OCI-LY3 (cell line): ENCODE results near the gene PKN2.
"Not testable (repeated sequence)": the region's sequence is repeated elsewhere in the genome, so short reads cannot be mapped to it uniquely, and the experiment has no call there.

Source experiments
- H2AFZ ChIP-seq: fragments of 200-600, 300-600 bp; shearing (Covaris generic); 2 replicates; pipeline ENCODE4 v1.6.0; 2014; ENCODE audit warnings: antibody characterized with exemption, low read depth, low read length
- H3K27ac ChIP-seq: fragments of 200-600, 300-600 bp; sonication (generic); 2 replicates; pipeline ENCODE4 v1.5.1; 2014; ENCODE audit warnings: mild to moderate bottlenecking, low read length, moderate library complexity, mixed read lengths
- H3K27me3 ChIP-seq: fragments of 200-600, 300-600 bp; sonication (generic); 2 replicates; pipeline ENCODE4 v1.6.1; 2014; ENCODE audit warnings: low read depth, low read length, mixed read lengths
- H3K36me3 ChIP-seq: fragments of 200-600, 300-600 bp; sonication (generic); replicated peaks from 2 replicates; pipeline ENCODE3; 2014; ENCODE audit warnings: low read depth, low read length, mixed read lengths
- H3K4me1 ChIP-seq: fragments of 300-600, 200-600 bp; sonication (generic); 2 replicates; pipeline ENCODE4 v1.6.1; 2014; ENCODE audit warnings: low read length, mixed read lengths
- H3K4me2 ChIP-seq: fragments of 200-600, 300-600 bp; sonication (generic); 2 replicates; pipeline ENCODE4 v1.6.1; 2014; ENCODE audit warnings: low read length, mixed read lengths
- H3K4me3 ChIP-seq: fragments of 300-600, 200-600 bp; sonication (generic); 2 replicates; pipeline ENCODE4 v1.5.1; 2014; ENCODE audit warnings: antibody characterized with exemption, mild to moderate bottlenecking, low read length, moderate library complexity
- H3K79me2 ChIP-seq: fragments of 300-600, 200-600 bp; shearing (Covaris generic); 2 replicates; pipeline ENCODE4 v1.6.1; 2014; ENCODE audit warnings: mild to moderate bottlenecking, low read length, mixed read lengths
- H3K9ac ChIP-seq: fragments of 300-600, 200-600 bp; shearing (Covaris generic); 2 replicates; pipeline ENCODE4 v1.6.0; 2014; ENCODE audit warnings: mild to moderate bottlenecking, low read length, moderate library complexity
- H3K9me3 ChIP-seq: fragments of 200-600, 300-600 bp; shearing (Covaris generic); 2 replicates; pipeline ENCODE4 v1.6.1; 2014; ENCODE audit warnings: low read length, mixed read lengths; ENCODE audit not compliant: insufficient read depth
- H4K20me1 ChIP-seq: fragments of 200-600, 300-600 bp; sonication (generic); 2 replicates; pipeline ENCODE4 v1.6.1; 2016; ENCODE audit warnings: low read length, mixed read lengths; ENCODE audit not compliant: insufficient read depth
- EZH2phosphoT487 ChIP-seq: fragments of 200-600 bp; shearing (Covaris generic); IDR thresholded peaks from 2 replicates; pipeline ENCODE4 v1.6.1; 2018; ENCODE audit warnings: antibody characterized with exemption, mixed run types, low read depth
- TF ChIP-seq, protein P1 (sequence below): fragments of 200-600, 300-600 bp; sonication (generic); IDR thresholded peaks from 2 replicates; pipeline ENCODE4 v1.5.1; 2014; ENCODE audit warnings: antibody characterized with exemption, low read length, low read depth

The PKN2 gene

DNA sequence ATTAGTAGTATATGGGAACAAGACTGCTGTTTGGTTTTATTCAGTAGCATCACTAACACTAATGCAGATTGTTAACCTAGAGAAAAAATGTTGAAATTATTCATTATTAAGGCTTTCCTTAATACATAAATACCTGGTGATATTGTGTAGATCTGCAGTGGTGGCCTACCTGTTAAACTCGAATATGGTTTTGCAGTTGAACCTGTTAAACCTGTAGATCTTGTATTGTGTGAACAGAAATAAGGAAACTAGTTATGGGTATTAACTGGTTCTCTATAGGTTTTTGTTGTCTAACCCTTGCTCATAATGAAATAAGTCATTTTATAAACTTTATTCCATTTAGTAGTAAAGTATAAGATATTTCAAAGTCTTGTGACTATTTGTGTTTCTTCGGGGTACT is 23.9 kb downstream of the PKN2 start:
- no peaks in the 10 kb centered on the region for H3K4me1 ChIP-seq
- H4K20me1 ChIP-seq, result no peaks in the 10 kb centered on the region
- no peak overlapping the region for H3K9ac ChIP-seq
- H3K27me3 ChIP-seq, result no peaks in the 10 kb centered on the region
- H2AFZ ChIP-seq, result no peak overlapping the region
- no peak overlapping the region for H3K27ac ChIP-seq
- no peak for TF ChIP-seq EZH2phosphoT487
- TF ChIP-seq, protein P1, sequence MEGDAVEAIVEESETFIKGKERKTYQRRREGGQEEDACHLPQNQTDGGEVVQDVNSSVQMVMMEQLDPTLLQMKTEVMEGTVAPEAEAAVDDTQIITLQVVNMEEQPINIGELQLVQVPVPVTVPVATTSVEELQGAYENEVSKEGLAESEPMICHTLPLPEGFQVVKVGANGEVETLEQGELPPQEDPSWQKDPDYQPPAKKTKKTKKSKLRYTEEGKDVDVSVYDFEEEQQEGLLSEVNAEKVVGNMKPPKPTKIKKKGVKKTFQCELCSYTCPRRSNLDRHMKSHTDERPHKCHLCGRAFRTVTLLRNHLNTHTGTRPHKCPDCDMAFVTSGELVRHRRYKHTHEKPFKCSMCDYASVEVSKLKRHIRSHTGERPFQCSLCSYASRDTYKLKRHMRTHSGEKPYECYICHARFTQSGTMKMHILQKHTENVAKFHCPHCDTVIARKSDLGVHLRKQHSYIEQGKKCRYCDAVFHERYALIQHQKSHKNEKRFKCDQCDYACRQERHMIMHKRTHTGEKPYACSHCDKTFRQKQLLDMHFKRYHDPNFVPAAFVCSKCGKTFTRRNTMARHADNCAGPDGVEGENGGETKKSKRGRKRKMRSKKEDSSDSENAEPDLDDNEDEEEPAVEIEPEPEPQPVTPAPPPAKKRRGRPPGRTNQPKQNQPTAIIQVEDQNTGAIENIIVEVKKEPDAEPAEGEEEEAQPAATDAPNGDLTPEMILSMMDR, result no peak
- H3K4me2 ChIP-seq, result no peak overlapping the region
- H3K4me3 ChIP-seq, result no peak overlapping the region
- peaks cover 16% of the 10 kb centered on the region for H3K79me2 ChIP-seq
- no peaks in the 10 kb centered on the region for H3K9me3 ChIP-seq
- no peaks in the 10 kb centered on the region for H3K36me3 ChIP-seq

DNA sequence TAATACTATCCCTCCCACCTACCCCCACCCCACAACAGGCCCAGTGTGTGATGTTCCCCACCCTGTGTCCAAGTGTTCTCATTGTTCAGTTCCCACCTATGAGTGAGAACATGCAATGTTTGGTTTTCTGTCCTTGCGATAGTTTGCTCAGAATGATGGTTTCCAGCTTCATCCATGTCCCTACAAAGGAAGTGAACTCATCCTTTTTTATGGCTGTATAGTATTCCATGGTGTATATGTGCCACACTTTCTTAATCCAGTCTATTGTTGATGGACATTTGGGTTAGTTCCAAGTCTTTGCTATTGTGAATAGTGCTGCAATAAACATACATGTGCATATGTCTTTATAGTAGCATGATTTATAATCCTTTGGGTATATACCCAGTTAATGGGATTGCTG is 28.8 kb downstream of the PKN2 start:
- H3K4me2 ChIP-seq, H2AFZ ChIP-seq, H3K9me3 ChIP-seq, H3K27me3 ChIP-seq, H3K36me3 ChIP-seq, H3K4me3 ChIP-seq, H3K27ac ChIP-seq, H3K9ac ChIP-seq, H3K4me1 ChIP-seq, H4K20me1 ChIP-seq, H3K79me2 ChIP-seq: not testable (repeated sequence)

DNA sequence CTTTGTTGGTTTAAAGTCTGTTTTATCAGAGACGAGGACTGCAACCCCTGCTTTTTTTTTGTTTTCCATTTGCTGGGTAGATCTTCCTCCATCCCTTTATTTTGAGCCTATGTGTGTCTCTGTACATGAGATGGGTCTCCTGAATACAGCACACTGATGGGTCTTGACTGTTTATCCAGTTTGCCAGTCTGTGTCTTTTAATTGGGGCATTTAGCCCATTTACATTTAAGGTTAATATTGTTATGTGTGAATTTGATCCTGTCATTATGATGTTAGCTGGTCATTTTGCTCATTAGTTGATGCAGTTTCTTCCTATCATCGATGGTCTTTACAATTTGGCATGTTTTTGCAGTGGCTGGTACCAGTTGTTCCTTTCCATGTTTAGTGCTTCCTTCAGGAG is 32.5 kb downstream of the PKN2 start:
- not testable (repeated sequence) for H3K27me3 ChIP-seq, H3K9me3 ChIP-seq, H3K27ac ChIP-seq, H3K4me1 ChIP-seq, H3K4me3 ChIP-seq, H2AFZ ChIP-seq, H3K4me2 ChIP-seq, H4K20me1 ChIP-seq, H3K9ac ChIP-seq, H3K36me3 ChIP-seq
- H3K79me2 ChIP-seq, result peaks cover 20% of the 10 kb centered on the region

DNA sequence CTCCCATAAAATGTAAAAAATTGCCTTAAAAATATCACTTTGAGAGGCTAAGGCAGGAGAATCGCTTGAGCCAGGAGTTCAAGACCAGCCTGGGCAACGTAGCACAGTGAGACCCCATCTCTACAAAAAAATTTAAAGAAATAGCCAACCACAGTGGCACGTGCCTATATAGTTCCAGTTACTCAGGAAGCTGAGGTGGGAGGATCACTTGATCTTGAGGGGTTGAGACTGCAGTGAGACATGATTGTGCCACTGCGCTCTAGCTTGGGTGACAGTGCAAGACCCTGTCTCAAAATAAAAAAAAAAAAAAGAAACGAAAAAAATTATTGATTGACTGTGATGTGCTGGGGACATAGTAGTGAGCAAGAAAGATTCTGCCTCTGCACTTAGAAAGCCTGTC is 38.4 kb downstream of the PKN2 start:
- H4K20me1 ChIP-seq, result 0 out of 2 replicates have a peak, but pooled peaks cover 4% of the 10 kb centered on the region
- peaks cover 3% of the 10 kb centered on the region; the same call in 1 of the 2 replicates for H3K4me1 ChIP-seq
- H3K9me3 ChIP-seq, result no peaks in the 10 kb centered on the region
- H3K27ac ChIP-seq, result no peak overlapping the region
- no peaks in the 10 kb centered on the region for H3K27me3 ChIP-seq
- H2AFZ ChIP-seq, result no peak overlapping the region
- H3K79me2 ChIP-seq, result peaks cover 23% of the 10 kb centered on the region
- H3K36me3 ChIP-seq, result no peaks in the 10 kb centered on the region
- TF ChIP-seq, protein P1, result no peak
- no peak overlapping the region for H3K4me2 ChIP-seq
- no peak overlapping the region for H3K4me3 ChIP-seq
- H3K9ac ChIP-seq, result no peak overlapping the region

DNA sequence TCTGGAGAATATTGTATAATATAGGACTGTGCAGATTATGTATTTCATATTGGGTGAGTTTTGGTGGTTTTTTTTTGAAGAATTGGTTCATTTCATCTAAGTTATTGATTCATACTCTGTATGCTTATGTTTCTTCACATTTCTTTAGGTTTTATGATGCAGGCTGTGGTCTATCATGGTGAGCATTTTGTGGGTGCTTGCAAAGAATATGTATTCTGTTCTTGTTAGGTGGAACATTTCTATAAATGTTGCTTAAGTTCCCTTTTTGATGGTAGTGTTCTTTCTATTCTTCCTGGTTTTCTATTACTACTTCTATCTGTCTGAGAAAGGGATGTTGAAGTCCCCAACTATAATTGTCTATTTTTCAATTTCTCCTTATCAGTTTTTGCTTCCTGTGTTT is 42.6 kb downstream of the PKN2 start:
- no peak overlapping the region for H2AFZ ChIP-seq
- no peaks in the 10 kb centered on the region for H3K9me3 ChIP-seq
- TF ChIP-seq, protein P1, result no peak
- no peak for TF ChIP-seq EZH2phosphoT487
- peaks cover 14% of the 10 kb centered on the region for H4K20me1 ChIP-seq
- H3K4me3 ChIP-seq, result no peak overlapping the region
- H3K4me2 ChIP-seq, result no peak overlapping the region
- H3K79me2 ChIP-seq, result peaks cover 26% of the 10 kb centered on the region
- H3K4me1 ChIP-seq, result peaks cover 9% of the 10 kb centered on the region
- no peaks in the 10 kb centered on the region for H3K27me3 ChIP-seq
- no peaks in the 10 kb centered on the region for H3K36me3 ChIP-seq
- H3K9ac ChIP-seq, result no peak overlapping the region
- no peak overlapping the region for H3K27ac ChIP-seq
